ENCODE data around the gene GDF10. TPM values are rescaled to one million over a fixed set of nuclear protein-coding genes. Genes with fewer than 3 reads are reported as not detected.

Gene GDF10
- total and polyA plus RNA-seq, 2 experiments from 2014 or later, result 2.5 to 5.7 TPM

GRCh38 chr10:47323636-47324296, 23.8 kb downstream of the GDF10 start:
- Histone ChIP-seq H3K27ac (no peak overlapping the region), H3K9me3 (ENCODE audit: low read depth) (no peaks in the 10 kb centered on the region), H3K4me2 (no peak overlapping the region), H3K4me3 (no peak overlapping the region), H3K9me2 (replicated peaks; ENCODE audit: insufficient read depth) (no peaks in the 10 kb centered on the region), H4K20me1 (ENCODE audit: insufficient read depth, poor library complexity, severe bottlenecking) (no peaks in the 10 kb centered on the region), H3K79me2 (no peaks in the 10 kb centered on the region), H3K27me3 (peaks cover 11% of the 10 kb centered on the region), H2AFZ (no peak overlapping the region), H3K4me1 (ENCODE audit: insufficient read depth) (no peaks in the 10 kb centered on the region), H3K36me3 (replicated peaks; ENCODE audit: insufficient read depth, low read depth) (no peaks in the 10 kb centered on the region)
- no peak for DNase-seq (ENCODE audit: low spot score)
- WGBS (ENCODE audit: low lambda C conversion rate, missing lambda C conversion rate), result 70% methylated on average over 5 of the region's 5 CpGs
- TF ChIP-seq EZH2phosphoT487 (IDR thresholded peaks at IDR 0.05; ENCODE audit: low read depth, severe bottlenecking, unreplicated experiment) (no peak), CTCF (IDR thresholded peaks at IDR 0.05; ENCODE audit: poor library complexity) (no peak), EZH2 (IDR thresholded peaks at IDR 0.05; ENCODE audit: borderline replicate concordance) (no peak)

- no peak for TF ChIP-seq CTCF (IDR thresholded peaks at IDR 0.05; ENCODE audit: poor library complexity)
- no peak for TF ChIP-seq EZH2phosphoT487 (IDR thresholded peaks at IDR 0.05; ENCODE audit: low read depth, severe bottlenecking, unreplicated experiment)
- TF ChIP-seq EZH2 (IDR thresholded peaks at IDR 0.05; ENCODE audit: borderline replicate concordance), result no peak
- Histone ChIP-seq H3K36me3 (replicated peaks; ENCODE audit: insufficient read depth, low read depth) (no peaks in the 10 kb centered on the region), H3K4me3 (no peak overlapping the region), H3K4me1 (ENCODE audit: insufficient read depth) (peaks cover 4% of the 10 kb centered on the region), H2AFZ (no peak overlapping the region), H3K79me2 (no peaks in the 10 kb centered on the region), H3K27ac (no peak overlapping the region), H3K9me2 (replicated peaks; ENCODE audit: insufficient read depth) (no peaks in the 10 kb centered on the region), H3K9me3 (ENCODE audit: low read depth) (no peaks in the 10 kb centered on the region), H3K4me2 (no peak overlapping the region), H3K27me3 (peaks cover 11% of the 10 kb centered on the region), H4K20me1 (ENCODE audit: insufficient read depth, poor library complexity, severe bottlenecking) (no peaks in the 10 kb centered on the region)
- no peak for DNase-seq (ENCODE audit: low spot score)
- 96% methylated on average over 30 of the region's 30 CpGs for WGBS (ENCODE audit: low lambda C conversion rate, missing lambda C conversion rate)
Measured at GRCh38 chr10:47325303-47326291, 25.6 kb downstream of the GDF10 start.

DNA sequence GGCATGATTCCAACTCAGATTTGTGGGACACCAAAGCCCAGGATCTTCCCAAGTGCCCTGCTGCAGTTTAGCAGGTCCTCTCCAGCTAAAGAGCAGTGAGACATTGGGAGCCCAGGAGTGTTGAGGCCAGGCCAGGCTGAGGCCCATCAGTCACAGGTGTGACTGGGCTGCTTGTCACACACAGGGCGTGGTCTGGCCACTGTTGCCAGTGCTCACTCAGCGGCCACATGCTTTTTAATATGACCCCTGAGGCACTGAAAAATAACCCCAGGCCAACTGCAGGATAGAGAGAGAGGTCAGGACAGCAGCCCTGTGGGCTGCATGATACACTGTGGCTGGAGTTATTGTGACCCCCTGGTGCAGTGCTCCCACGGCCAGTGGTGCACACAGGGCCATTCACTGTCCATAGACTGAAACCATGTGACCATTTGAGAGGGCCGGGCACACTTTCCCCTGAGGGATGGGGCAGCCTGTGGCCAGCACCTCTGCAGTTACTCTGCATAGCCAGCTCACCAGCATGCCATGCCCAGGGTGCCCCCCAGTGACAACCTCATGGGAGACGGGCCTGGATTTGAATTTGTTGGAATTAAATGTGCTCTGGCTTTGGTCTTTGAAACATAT, 26.4 kb downstream of the GDF10 start:
- no peaks in the 10 kb centered on the region for H3K79me2 ChIP-seq
- WGBS (ENCODE audit: low lambda C conversion rate, missing lambda C conversion rate), result 80% methylated on average over 5 of the region's 5 CpGs
- H3K4me2 ChIP-seq, result no peak overlapping the region
- H4K20me1 ChIP-seq (ENCODE audit: insufficient read depth, poor library complexity, severe bottlenecking), result no peaks in the 10 kb centered on the region
- H3K9me2 ChIP-seq (replicated peaks; ENCODE audit: insufficient read depth), result no peaks in the 10 kb centered on the region
- peaks cover 11% of the 10 kb centered on the region for H3K27me3 ChIP-seq
- no peak for DNase-seq (ENCODE audit: low spot score)
- H3K4me1 ChIP-seq (ENCODE audit: insufficient read depth), result peaks cover 5% of the 10 kb centered on the region
- no peak overlapping the region for H3K4me3 ChIP-seq
- H2AFZ ChIP-seq, result no peak overlapping the region
- no peaks in the 10 kb centered on the region for H3K36me3 ChIP-seq (replicated peaks; ENCODE audit: insufficient read depth, low read depth)
- no peaks in the 10 kb centered on the region for H3K9me3 ChIP-seq (ENCODE audit: low read depth)
- TF ChIP-seq EZH2 (IDR thresholded peaks at IDR 0.05; ENCODE audit: borderline replicate concordance) (no peak), EZH2phosphoT487 (IDR thresholded peaks at IDR 0.05; ENCODE audit: low read depth, severe bottlenecking, unreplicated experiment) (no peak)
- H3K27ac ChIP-seq, result no peak overlapping the region
